SKM-1 (cell line): Measurements from ENCODE around the gene C4BPB.

Experiments
- DNase-seq: peaks from one replicate; lab custom pipeline; 2025; ENCODE audit not compliant: unreplicated experiment; lab: John Stamatoyannopoulos, UW

The C4BPB gene

DNA sequence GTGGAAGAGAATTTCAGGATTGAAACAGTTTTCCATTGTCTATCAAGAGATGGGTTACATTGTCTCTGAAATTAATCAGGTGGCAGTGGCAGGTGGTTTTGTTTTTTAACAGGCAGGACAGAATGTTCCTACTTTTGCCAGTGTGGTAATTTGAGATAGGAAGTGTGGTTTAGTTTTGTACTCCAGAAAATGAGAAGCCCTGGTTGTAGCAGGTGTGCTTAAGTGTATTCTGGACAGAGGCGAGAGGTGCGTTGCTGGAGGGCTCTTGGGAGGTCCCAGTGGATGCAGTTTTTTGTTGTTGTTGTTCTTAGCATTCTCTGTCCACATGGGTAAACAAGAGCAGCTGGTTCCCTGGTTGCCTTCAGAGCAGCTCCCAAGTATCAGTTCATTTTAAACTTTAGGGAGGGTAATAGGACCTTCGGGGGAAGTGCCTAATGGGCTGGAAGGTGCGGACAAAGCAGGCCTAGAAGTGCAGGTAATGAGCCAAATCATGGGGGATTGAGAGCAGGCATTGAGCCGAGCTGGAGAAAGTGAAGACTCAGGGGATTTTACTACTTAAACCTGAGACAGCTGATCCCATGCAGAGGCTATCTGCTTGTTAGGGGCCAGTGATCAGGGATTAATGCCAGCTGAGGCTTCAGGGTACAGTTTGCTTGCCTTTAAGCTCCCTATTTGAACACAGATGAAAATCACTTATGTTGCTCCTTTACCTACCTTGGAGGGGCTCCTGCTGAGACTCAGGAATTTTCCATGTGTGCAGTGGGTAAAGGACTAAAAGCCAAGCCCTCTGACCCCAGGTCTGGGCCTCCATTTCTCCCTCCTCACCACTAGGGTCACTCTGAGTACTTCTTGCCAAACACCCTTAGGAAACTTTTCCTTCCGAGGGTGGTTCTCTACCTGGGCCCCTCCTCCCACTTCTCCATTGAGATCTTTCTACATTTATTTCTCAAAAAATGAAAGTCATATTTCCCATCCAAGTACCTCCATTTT lies 29.5 kb upstream of the C4BPB start:
- DNase-seq: peak; percentile 12

DNA sequence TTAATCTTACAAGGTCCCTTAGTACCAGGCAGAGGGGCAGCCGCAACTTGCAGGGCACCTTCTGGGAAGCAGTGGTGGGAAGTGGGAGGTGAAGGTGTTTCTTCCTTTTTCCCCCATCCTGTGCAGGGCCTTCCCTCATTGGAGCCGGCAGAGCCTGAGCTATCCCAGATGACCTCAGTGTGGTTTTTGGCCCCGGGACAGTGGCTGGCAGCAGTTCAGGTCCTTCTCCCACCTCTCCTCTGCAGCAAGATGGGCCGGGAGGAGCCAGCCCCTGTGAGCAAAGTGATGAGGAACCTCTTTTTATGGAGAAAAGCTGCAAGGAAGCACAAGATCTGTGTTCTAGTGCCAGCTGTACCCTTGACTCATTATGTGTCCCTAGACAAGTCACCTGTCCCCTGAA lies 28.8 kb upstream of the C4BPB start:
- no peak for DNase-seq

DNA sequence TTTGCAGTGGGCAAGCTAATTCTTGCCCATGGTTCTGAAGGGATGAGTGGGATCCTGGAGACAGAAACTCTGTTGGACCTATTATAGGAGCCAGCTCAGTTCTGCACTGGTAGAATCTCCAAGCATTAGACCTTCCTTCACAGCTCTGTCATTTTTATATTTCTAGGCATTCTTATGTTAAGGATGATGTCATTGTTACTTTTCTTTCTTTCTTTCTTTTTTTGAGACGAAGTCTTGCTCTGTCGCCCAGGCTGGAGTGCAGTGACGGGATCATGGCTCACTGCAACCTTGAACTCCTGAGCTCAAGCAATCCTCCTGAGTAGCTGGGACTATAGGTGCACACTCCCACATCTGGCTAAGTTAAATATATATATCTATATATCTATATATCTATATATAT lies 28.1 kb upstream of the C4BPB start:
- DNase-seq: no peak

DNA sequence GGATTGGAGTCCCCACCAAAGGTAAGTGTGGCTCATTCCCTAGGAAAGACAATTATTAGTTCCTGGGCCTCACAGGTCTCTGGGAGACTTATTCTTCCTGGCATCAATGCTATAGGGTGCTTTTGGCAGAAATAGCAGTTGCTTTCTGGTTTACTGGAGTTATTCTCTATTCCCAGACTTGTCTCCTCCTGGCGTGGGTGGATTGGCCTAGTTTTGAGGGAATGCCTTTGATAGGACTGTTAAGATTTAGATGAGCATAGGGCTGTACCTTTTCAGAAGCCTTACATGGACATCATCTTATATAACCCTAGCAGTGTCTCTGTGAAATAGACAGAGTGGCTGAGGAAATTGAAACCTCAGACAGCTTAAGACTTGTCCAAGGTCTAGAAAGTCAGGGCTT lies 26.6 kb upstream of the C4BPB start:
- no peak for DNase-seq

DNA sequence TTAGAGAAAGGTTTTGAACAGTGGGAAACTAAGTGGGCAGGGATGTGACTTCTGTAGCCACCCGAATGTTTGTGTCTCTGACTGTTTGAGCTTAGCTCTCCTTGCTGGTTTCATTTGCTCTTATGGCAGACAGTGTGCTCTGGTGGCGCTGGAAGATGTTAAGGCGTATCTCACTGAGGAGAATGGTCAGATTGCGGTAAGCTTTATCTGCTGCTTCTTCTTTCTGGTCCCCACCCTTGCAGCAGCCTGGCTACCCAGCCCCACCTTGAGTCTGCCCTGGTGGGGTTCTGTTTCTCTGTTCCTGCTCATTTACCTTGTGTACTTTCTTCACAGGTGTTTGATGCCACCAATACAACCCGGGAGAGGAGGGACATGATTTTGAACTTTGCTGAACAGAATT lies 25.6 kb upstream of the C4BPB start:
- no peak for DNase-seq

DNA sequence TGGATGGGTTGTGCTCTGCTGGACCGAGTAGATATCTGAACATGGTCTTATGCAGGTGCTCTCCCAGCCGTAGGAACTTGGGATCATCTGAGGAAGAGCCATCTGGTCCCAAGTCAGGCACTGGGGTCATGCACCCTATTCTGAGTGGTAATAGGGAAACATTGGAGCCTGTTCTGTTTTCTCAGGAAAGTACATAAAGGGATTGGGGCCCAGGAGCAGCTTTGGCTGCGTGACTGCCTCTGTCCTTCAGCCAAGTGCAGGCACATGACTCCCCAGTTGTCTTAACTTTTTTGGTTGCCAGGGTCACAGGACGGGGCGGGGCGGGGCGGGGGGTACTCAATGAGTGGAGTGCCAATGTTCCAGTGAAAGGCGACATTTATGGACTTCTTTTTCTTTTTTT lies 24.1 kb upstream of the C4BPB start:
- no peak for DNase-seq

DNA sequence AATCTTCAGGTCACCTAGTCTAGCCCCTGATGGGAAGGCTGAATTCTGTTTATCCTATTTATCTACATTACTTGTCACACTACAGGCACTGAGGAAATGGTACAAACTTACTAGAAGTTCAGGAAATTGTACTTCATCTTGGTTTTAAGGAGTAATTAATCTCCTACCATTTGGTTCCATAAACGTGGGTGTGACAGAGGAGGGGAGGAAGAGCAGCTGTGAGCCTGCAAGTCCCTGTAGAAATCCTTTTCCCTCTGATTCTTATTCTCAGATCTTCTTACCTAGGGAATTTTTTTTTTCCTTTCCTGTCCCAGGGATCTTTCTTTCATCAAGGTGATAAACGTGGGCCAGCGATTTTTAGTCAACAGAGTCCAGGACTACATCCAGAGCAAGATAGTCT lies 21.5 kb upstream of the C4BPB start:
- no peak for DNase-seq

DNA sequence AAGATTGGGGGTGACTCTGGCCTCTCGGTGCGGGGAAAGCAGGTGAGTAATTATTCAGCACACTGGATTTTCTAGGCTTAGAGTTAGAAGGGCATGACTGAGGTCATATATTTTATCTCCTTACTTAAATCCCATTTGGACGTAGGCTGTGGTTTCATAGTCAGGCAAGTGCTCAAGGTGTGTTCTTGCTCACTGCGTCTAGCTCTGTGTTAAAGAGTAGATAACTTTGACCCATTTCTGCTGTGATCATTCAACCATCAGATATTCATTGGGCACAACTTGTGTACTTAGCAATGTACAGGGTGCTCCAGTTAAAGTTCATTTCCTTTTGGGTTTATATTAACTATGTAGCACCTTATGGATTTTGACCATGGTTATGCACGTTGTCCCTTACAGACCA lies 21.0 kb upstream of the C4BPB start:
- no peak for DNase-seq

DNA sequence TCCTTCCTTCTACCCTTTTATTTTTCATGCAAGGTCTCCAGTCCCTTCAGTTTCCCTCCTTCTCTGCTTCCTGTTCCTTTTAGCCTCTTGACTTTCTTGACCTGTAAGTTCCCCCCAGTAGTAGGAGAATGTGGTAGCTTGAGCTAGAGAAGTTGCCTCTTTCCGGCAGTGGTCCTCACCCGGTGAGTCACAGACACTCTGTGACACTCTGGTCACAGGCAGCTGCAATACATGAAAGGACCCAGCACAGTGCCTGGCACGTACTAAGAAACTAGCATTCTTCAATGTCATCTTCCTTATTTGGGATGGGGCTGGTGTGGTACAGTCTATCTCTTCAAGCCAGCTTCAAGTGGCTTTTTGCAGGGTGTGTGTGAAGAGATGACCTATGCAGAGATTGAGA lies 19.6 kb upstream of the C4BPB start:
- DNase-seq: peak; percentile 37

DNA sequence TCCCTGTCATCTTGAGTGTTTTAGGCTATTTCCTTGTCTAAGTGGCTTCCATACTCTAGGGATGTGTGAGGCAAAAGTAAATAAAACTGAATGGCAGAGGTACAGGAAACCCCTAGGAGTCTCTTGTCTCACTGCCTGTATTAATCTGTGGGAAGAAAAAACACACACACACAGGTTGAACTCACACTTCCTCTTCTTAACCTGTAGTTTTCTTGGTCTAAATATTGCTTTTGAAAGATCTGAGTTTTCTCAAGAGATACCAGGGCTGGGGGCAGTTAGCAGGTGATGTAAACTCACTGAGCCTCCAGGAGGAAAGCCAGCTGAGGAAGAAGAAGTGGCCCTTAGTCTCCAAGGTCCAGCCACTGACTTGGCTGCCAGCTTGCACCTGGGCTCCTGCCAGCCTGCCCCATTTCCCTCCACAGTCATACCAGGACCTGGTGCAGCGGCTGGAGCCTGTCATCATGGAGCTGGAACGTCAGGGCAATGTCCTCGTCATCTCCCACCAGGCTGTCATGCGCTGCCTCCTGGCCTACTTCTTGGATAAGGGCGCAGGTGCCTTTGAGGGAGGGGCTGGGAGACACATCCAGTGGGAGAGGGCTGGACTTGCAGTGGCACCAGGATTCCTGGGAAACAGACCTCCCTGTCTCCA lies 18.7 kb upstream of the C4BPB start:
- DNase-seq: peak; percentile 17

DNA sequence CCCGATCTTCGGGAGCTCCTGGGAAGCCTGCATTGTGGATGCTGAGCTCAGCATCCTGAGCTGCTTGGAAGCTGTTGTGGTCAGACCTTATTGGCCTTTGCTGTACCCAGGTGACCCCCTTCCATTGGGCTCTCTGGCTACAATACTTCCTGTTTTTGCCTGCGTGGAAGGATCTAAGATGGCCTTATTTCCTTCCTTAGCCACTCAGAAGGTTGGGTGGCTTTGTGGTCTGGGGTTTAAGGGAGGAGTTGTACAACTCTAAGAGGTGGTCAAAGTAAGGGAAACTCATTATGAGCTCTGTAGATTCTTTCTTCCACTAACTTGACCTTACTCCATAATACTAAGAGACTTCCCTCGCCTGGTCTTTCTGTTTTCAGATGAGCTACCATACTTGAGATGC lies 17.8 kb upstream of the C4BPB start:
- DNase-seq: peak; percentile 92

DNA sequence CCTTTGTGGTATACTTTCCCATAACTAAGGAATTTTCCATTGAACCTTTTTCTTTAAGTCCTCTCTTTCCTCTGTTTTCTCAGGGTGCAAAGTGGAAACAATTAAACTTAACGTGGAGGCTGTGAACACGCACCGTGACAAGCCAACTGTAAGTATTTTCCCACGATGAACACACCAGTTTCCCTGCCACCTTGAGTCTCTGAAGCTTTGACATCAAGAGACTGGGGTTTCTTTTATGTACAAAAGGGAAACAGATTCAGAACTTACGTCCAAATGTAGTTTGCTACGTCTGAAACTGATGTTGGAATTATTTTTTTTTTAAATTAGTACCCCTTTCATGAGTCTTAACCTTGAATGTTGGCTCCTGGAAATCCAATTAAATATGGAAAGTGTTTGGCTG lies 17.2 kb upstream of the C4BPB start:
- DNase-seq: no peak

DNA sequence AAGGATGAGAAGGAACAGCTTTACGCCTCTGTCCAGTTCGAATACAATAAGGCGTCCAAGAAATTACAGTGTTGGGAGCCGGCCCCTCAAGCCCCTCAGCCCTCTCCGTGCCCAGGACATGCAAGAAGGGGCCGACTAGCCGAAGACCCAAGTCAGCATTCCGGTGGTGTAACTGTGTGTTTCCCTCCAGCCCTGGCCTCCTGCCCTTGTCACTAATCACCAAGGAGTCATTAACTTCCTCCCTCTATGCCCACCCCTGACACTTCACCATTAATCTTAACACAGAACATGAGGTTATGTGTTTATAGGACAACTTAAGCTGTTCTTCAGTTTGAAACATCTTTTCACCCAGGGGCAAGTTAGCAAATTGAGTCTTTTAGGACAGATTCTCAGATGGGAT lies 16.4 kb upstream of the C4BPB start:
- DNase-seq: no peak

DNA sequence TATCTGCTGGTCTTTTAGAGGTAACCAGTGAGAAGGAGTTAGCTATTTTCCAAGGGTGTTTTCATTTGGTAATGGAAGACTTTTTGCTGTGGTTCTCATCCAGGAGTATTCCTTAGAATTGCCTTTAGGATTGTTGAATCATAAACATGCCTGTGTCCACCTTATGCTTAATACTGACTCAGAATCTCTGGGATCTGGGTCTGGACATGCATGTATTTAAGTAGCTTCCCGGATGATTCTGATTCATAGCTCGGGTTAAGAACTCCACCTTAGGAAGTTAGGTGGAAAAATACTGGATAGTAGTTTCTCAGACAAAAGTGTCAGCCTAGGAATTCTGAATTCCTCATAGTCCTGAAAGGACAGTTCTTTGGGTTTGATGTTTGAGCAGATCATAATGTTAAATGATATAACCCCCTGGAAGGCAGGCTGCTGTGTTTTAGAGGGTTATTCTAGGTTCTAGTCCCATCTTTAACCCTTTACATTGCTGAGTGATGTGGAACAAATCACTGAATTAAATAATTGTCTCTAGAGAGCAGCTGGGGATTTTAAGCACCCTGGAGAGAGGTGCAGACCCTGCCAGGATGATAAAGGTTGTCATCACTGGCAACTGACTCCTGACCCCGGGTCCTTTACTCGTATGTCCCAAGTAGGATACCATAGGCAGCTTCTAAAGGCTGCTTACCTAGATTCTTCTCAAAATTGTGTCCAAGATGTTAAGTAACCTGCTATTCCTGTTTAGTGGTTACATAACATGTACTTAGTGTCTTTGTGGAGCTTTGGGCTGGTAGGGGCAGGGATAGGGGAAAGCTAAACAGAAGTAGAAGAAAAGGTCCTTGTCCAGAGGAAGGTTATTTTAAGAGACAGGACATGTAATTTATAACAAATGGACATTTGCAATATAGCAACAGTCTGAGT lies 14.5 kb upstream of the C4BPB start:
- DNase-seq: no peak

DNA sequence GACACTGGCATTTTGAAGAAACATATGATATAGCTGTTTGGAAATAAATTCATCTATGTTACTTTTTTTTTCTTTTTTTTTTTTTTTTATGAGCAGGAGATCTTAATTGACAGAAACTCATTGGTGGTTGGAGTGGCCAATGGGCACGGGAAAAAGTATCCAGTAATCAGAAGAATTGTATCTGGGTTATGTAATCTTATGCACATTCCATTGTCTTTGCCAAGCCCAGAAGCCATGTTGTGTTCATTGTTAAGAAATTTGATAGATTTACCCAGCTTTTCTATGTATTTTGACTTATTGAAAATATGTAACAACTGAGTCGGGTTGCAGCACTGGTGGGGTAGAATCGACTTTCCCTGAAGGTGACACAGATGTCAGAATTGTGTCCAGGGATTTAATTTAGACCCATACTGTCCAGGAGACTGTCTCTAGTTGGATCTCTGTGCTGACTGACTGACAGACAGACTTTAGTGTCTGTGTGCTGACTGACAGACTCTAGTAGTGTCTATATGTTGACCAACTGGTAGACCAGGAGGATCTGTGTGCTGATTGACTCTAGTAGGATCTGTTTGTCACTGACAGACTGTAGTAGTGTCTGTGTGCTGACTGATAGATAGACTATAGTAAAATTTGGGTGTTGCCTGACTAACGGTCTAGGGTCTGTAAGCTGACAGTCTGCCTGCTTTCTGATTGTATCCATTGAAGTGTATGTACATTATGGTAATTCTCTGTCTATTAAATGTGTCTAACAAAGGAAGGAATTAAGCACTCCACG lies 12.3 kb upstream of the C4BPB start:
- no peak for DNase-seq

DNA sequence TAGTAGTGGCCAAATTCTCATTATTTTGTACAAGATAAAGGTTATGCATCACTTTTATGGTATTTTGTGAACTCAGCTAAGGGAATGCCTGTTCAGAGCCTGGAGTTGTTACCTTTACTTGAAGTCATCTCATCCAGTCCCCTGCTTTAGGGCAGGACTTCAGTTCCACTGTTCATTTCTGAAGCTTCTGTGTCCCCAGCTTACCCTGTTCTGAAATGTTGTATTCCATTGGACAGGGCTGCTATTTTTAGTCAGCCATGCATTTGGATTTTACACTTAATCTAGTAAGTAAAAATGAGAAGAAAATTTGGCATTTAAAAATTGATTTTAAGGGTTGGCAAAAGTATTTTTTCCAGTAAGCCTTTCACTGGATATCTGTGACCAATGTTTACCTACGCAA lies 11.6 kb upstream of the C4BPB start:
- no peak for DNase-seq

DNA sequence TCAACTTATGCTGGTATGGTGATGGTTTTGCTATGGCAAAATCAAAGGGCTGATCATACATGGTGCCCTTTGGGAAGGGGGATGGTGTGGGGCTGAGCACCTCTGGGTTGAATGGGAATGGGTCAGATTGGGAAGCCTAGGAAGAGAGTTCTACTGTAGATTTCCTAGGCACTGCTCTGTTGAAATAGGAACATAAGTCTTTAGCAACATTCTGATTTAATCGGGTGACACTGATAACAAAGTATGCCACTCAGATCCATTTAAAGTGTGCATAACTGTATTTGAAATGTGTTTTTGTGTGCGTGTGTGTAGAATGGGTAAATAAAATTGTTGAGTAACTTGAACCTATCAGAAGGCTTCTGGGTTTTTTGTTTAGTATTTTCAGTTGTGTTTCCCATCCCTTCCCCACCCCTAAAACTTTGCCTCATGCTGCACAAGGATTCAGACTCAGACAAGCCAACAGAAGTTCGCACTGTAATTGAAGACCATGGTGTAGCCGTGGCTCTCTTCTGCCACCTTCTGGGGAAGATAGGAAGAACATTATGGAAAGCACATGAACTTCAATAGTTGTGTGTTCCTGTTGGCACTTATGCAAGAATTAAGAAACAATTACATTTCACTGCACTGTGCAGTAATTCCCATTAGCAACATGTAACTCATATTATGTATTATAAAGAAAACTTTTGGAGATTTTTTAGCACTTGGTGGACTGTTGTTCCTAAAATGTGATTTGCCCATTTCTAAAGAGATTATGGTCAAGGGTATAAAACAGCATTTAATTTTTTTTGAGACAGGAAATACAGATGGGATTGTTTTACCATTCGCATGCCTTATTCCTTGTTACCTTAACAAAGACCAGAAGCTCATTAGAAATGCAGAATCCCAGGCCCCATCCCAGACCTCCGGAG lies 10.9 kb upstream of the C4BPB start:
- DNase-seq: peak; percentile 90

DNA sequence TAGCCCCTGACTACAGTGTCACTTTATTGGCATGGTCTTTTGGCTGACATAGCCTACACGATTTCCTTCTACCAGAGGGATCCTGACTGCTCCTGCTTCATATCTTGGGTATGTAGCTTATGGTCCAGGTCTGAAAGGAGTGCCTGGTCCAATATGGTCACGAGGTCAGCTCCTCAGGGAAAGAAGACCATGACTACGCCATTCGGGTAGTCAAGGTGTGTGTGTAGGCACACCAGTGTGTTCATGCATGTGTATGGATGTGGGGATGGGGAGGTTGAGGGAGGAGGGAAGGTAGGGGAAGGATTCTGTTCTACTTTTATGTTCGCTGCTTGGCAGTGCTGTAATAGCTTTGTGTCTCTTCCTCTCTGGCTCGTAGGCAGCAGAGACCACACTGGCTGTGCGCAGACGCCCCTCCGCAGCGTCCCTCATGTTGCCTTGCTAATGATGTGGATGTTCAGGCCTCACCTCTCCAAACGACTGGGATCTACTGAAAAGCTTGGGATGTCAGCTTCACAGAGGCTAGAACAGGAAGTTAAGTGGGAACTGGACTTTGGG lies 10.0 kb upstream of the C4BPB start:
- no peak for DNase-seq

DNA sequence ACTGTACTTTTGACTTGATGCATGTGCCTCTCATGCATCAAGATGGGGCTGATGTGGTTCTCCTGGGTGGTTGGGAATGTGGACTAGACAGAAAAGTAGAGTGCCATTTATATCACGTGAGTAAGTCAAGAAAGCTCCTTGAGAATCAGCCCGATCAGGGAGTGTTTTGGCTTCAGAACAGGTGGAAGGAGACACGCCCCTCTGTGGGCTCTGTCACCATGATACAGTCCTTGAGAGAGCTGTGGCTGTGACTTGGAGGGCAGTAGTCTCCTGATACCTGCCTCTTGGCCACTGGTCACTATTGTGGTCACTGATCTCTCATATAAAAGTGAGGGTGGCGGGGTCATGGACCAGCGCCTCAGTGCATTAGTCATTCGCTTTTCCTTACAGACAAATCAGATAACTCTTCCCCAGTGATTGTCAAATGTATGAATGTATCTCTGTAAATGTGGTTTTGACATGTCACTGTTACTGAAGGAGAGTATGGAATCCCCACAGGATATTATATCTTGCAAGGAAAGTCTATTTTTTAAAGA lies 8.9 kb upstream of the C4BPB start:
- no peak for DNase-seq
